SK-N-MC (cell line): Measurements from ENCODE around the gene STEAP2.

Experiments used
- DNase-seq: peaks from one replicate; pipeline ENCODE4 v3.0.0-alpha.2; 2011; ENCODE audit warnings: low read depth, low spot score
- H3K27ac ChIP-seq: fragments of 200-600 bp; sonication (generic); 2 replicates; pipeline ENCODE4 v1.5.1; 2016; ENCODE audit warnings: mixed run types
- H3K36me3 ChIP-seq: fragments of 200-600 bp; sonication (generic); 2 replicates; pipeline ENCODE4 v1.6.1; 2017; ENCODE audit warnings: antibody characterized with exemption, low read length, mixed read lengths; ENCODE audit not compliant: insufficient read depth
- H3K4me3 ChIP-seq: fragments of 200-600 bp; sonication (generic); 2 replicates; pipeline ENCODE4 v1.5.1; 2016
- H3K9ac ChIP-seq: fragments of 200-600 bp; sonication (generic); 2 replicates; pipeline ENCODE4 v1.8.0; 2017; ENCODE audit warnings: mixed run types, mixed read lengths; ENCODE audit not compliant: insufficient read length
- H3K9me3 ChIP-seq: fragments of 200-600 bp; sonication (generic); 2 replicates; pipeline ENCODE4 v1.6.1; 2017; ENCODE audit warnings: low read depth, mild to moderate bottlenecking, antibody characterized with exemption, low read length, moderate library complexity, mixed read lengths
- EZH2 ChIP-seq: fragments of 200-600 bp; sonication (generic); IDR thresholded peaks from one replicate; pipeline ENCODE4 v1.6.1; 2017; ENCODE audit warnings: antibody characterized with exemption
- FOXP2 ChIP-seq: optimal IDR thresholded peaks from 2 replicates; pipeline ENCODE3; 2011; ENCODE audit warnings: mild to moderate bottlenecking, moderate library complexity; ENCODE audit not compliant: insufficient read depth; ENCODE audit errors: extremely low read length, control extremely low read depth
- POLR2AphosphoS5 ChIP-seq: IDR thresholded peaks from 2 replicates; pipeline ENCODE4 v1.6.1; 2012; ENCODE audit warnings: mild to moderate bottlenecking, low read depth, low read length, borderline replicate concordance

STEAP2 gene

DNA sequence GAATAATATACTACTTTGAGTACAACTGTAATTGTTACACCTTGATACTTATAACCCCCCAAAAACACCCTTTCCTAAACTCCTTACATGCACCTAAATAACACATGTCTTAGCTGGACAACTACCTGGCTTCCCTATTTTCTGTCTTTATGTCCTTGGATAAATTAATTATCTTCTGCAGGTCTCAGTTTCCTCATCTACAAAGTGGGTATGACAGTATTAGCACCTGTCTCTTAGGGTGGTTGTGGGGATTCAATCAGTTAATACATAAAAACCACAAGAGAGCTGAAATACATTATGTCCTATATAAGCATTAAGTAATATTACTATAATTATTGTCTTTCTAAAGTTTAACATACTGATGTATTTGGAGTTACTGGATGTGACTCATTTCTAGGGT, 10.8 kb downstream of the STEAP2 start:
- H3K4me3 ChIP-seq = no peak overlapping the region
- TF ChIP-seq FOXP2 = no peak
- H3K36me3 ChIP-seq = peaks cover 45% of the 10 kb centered on the region
- no peak overlapping the region for H3K9ac ChIP-seq
- no peak for DNase-seq
- H3K27ac ChIP-seq = no peak overlapping the region
- no peaks in the 10 kb centered on the region for H3K9me3 ChIP-seq

DNA sequence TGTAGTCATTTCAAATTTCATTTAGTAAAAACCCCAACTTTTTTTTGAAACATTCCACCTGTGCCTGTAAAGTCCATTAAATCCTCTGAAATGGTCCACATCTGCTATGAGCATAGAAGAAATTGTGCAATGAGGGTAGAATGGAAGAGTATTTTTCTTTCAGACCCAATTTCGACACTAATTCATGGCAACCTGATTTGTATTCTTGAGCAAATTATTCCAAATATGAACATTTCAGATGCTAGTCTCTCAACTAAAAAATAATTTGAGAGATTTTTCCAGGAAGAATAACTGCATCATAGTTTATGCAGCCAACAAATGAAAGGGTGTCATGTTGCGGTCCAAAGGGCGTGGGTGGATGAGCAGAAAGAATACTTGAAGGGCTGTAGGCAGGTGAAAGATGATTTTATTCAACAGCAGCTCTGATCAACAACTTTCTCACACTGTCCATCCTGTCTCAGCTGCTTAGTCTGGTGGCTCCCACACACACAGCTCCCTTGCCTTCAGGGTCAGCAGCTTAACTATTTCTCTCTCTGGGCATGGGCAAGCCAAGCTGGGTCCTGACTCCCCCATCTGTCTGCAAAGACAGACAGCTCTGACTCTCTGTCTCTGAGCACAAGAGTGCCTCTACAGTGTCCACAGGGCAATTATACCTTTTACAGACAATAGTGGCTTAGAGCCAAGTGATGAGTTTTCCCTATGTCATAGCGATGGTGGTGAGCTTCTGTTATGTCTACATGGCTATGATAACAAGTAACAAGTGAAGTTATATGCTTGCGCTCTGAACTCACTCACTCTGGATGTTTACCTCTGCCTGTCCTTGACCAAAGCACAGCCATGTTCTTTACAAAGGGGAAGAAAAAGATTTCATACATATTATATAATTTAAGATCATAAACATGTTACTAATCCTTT, 11.5 kb downstream of the STEAP2 start:
- no peak overlapping the region for H3K27ac ChIP-seq
- DNase-seq = no peak
- TF ChIP-seq EZH2 (no peak), FOXP2 (no peak), POLR2AphosphoS5 (no peak)
- no peak overlapping the region for H3K4me3 ChIP-seq
- peaks cover 44% of the 10 kb centered on the region for H3K36me3 ChIP-seq
- no peak overlapping the region for H3K9ac ChIP-seq
- no peaks in the 10 kb centered on the region for H3K9me3 ChIP-seq

DNA sequence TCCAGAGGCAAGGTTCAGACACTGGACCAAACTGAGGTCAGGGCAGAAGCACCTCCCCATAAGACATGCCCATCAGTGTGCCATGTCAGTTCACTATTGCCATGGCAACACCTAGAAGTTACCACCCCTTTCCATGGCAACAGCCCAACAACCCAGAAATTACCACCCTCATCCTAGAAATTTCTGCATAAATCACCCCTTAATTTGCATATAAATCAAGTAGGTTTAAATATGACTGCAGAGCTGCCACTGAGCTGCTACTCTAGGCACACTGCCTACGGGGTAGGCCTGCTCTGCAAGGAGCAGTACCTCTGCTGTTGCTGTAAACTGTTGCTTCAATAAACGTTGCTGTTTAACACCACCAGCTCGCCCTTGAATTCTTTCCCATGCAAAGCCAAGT, 12.7 kb downstream of the STEAP2 start:
- Histone ChIP-seq H3K4me3 (no peak overlapping the region), H3K9me3 (no peaks in the 10 kb centered on the region), H3K36me3 (peaks cover 52% of the 10 kb centered on the region), H3K9ac (no peak overlapping the region), H3K27ac (no peak overlapping the region)
- no peak for DNase-seq
- no peak for TF ChIP-seq EZH2
- no peak for TF ChIP-seq POLR2AphosphoS5
- no peak for TF ChIP-seq FOXP2

DNA sequence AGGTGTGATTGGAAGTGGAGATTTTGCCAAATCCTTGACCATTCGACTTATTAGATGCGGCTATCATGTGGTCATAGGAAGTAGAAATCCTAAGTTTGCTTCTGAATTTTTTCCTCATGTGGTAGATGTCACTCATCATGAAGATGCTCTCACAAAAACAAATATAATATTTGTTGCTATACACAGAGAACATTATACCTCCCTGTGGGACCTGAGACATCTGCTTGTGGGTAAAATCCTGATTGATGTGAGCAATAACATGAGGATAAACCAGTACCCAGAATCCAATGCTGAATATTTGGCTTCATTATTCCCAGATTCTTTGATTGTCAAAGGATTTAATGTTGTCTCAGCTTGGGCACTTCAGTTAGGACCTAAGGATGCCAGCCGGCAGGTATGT, 13.6 kb downstream of the STEAP2 start:
- Histone ChIP-seq H3K4me3 (no peak overlapping the region), H3K9ac (no peak overlapping the region), H3K27ac (no peak overlapping the region), H3K9me3 (no peaks in the 10 kb centered on the region), H3K36me3 (peaks cover 55% of the 10 kb centered on the region)
- no peak for DNase-seq
- no peak for TF ChIP-seq FOXP2
- TF ChIP-seq EZH2 = no peak
- no peak for TF ChIP-seq POLR2AphosphoS5

DNA sequence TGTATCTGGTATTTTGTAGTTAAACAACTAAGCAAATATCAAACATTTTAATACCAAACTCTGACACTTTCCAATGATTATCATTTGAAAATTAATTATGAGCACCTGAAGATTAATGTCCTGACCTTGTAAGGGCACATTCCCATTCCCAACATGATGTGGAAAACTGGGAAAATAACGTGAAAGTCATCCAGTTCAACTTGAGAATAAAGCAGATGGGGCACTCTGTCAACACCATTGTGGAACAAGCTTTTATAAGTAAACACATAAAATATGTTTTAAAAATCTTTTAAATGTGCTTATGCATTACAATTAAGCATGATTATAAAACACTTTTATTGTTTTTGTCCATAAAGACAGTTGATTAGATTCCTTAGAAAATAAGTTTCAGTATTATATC, 14.1 kb downstream of the STEAP2 start:
- TF ChIP-seq EZH2 = no peak
- TF ChIP-seq POLR2AphosphoS5 = no peak
- Histone ChIP-seq H3K9me3 (no peaks in the 10 kb centered on the region), H3K9ac (no peak overlapping the region), H3K4me3 (no peak overlapping the region), H3K36me3 (peaks cover 59% of the 10 kb centered on the region), H3K27ac (no peak overlapping the region)
- DNase-seq = no peak

DNA sequence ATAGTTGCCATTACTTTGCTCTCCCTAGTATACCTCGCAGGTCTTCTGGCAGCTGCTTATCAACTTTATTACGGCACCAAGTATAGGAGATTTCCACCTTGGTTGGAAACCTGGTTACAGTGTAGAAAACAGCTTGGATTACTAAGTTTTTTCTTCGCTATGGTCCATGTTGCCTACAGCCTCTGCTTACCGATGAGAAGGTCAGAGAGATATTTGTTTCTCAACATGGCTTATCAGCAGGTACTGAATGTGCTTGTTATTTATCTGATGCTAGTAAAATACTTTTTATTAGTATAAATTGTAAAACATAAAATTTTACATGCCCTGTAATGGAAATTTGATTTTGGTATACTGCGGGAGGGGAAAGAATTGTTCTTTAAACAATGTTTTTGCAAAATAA, 15.7 kb downstream of the STEAP2 start:
- no peak overlapping the region for H3K4me3 ChIP-seq
- peaks cover 62% of the 10 kb centered on the region for H3K36me3 ChIP-seq
- H3K9ac ChIP-seq = no peak overlapping the region
- no peak for DNase-seq
- no peak overlapping the region for H3K27ac ChIP-seq
- no peak for TF ChIP-seq FOXP2
- TF ChIP-seq POLR2AphosphoS5 = no peak
- TF ChIP-seq EZH2 = no peak
- no peaks in the 10 kb centered on the region for H3K9me3 ChIP-seq

DNA sequence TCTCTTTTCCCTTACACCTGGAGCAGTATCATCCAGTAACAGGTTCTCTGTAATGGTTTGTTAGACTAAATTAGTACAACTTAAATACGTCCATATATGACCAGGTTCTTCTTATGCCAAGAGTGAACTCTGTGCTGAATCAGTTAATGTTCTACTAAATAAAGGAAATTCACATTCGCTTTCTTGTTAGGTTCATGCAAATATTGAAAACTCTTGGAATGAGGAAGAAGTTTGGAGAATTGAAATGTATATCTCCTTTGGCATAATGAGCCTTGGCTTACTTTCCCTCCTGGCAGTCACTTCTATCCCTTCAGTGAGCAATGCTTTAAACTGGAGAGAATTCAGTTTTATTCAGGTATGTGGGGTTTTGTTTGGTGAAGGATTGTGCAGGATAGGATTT, 18.1 kb downstream of the STEAP2 start:
- no peak for TF ChIP-seq EZH2
- TF ChIP-seq FOXP2 = no peak
- no peak for TF ChIP-seq POLR2AphosphoS5

DNA sequence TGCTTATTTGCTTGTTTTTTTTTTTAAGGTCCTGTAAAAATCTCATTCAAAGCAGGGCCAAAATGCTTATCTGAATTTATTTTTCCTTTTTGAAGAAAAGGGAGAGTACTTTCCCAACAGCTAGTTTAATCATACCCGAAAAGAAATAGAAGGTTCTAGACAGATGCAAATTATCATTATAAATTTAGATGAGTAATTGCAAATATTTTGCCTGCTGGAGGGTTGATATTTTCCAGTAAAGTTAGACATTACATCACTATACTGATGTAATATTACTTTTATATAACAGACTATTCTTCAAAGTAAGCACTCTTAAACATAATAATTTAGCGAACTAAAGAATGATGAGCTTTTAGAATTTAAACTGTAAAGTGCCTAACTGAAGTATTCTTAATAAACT, 19.3 kb downstream of the STEAP2 start:
- no peak overlapping the region for H3K4me3 ChIP-seq
- no peak for TF ChIP-seq FOXP2
- TF ChIP-seq POLR2AphosphoS5 = no peak
- TF ChIP-seq EZH2 = no peak
- H3K9ac ChIP-seq = no peak overlapping the region
- no peak for DNase-seq
- H3K27ac ChIP-seq = no peak overlapping the region
- H3K36me3 ChIP-seq = peaks cover 67% of the 10 kb centered on the region
- H3K9me3 ChIP-seq = no peaks in the 10 kb centered on the region

More for the DNA sequence above, 18.1 kb downstream of the STEAP2 start:
- Histone ChIP-seq H3K9ac (no peak overlapping the region), H3K9me3 (no peaks in the 10 kb centered on the region), H3K27ac (0 out of 2 replicates have a peak overlapping the region, but pooled peaks have one; percentile 14), H3K4me3 (no peak overlapping the region), H3K36me3 (peaks cover 75% of the 10 kb centered on the region)
- no peak for DNase-seq

DNA sequence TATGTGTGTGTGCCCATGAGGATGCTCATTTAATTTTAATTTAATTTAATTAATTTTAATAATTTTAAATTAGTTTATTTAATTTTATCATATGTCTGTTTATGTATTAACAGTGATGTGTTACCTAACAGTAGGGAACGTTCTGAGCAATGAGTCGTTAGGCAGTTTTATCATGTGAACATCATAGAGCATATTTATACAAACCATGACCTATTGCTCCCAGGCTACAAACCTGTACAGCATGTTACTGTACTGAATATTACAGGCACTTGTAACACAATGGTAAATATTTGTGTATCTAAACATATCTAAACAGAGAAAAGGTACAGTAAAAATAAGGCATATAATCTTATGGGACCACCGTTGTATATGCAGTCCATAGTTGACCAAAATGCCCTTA, 19.8 kb downstream of the STEAP2 start:
- no peak overlapping the region for H3K27ac ChIP-seq
- TF ChIP-seq POLR2AphosphoS5 (no peak), EZH2 (no peak), FOXP2 (no peak)
- no peak for DNase-seq

More for the DNA sequence above, 19.8 kb downstream of the STEAP2 start:
- Histone ChIP-seq H3K4me3 (no peak overlapping the region), H3K9ac (no peak overlapping the region), H3K9me3 (no peaks in the 10 kb centered on the region), H3K36me3 (peaks cover 65% of the 10 kb centered on the region)
